NCI-H226 (cell line): ENCODE data around the gene PLEKHB2.
"Not testable (repeated sequence)": the region's sequence is repeated elsewhere in the genome, so short reads cannot be mapped to it uniquely, and the experiment has no call there.

ENCODE experiments used
- DNase-seq: peaks from one replicate; pipeline ENCODE4 v3.0.0-alpha.2; 2015

PLEKHB2 gene, protein sequence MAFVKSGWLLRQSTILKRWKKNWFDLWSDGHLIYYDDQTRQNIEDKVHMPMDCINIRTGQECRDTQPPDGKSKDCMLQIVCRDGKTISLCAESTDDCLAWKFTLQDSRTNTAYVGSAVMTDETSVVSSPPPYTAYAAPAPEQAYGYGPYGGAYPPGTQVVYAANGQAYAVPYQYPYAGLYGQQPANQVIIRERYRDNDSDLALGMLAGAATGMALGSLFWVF

DNA sequence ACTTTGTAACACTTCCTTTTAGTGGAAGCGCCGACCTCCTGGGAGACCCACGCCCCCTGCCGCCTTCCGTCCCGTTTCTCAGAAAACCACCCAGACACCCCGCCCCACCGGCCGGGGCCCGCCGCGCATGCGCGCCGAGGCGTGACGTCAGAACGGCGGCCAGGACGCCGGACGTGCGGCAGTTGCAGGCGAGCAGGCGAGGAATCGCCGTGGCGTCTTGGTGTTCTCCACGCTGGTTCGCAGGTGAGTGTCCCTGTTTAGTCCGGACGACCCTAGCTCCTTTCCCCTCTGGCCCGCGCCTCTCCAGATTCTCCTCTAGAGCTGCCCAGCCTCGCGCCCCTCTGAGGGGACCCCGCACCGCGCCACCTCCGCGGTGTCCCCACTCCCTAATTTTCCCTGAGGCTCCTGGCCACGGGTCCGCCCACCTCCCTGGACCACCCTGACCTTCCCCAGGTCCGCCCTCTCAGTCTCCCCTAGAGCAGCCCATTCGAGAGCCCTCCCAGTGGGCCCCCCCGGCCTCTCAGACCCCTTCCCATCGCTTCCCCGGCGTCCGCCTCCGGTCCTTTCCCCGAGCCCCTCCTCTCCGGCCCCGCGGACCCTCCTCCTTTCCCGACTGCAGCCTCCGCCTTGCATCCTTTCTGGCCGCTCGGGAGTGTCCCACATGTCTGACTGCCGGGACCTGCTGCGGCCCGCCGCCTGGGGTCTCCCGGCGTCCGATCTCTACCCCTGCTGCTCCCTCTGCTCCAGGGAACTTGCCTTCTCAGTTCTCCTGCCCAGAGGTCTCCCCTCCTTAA is at the start of gene PLEKHB2:
TSS of gene PLEKHB2 (plus strand) at position 181 of the 794 bp plus-strand sequence. CDS start 15,606 bp downstream, outside the sequence.
- peak; percentile 83 for DNase-seq

DNA sequence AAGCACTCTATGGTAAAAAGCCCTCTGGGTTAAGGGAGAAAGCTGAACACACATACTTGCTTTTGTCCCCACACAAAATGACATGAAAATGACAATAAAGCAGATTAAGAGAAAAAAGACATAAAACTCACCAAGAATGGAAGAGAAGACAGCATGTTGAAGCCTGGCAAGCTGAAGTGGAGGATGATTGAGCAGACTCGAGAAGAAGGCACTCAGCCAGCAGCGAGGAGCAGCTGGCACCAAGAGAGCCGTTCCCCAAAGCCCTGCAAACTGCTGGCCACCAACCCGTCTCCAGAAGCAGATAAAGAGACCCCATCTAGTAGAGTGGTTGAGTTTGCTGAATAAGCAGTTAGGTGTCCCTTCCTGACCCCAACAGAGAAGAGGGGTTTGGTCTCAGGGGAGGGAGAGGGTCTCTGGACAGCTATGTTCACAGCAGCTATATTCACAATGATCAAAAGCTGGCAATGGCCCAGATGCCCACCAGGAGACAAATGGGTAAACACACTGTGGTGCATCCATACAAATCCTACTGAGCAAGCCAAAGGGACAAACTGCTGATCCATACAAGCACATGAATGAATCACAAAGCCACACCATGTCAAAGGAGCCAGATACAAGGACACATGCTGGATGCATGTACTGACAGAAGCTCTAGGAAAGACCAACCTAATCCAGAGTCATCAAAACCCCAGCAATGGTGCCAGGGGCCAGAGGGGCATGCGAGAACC is 48.8 kb upstream of the PLEKHB2 start:
- DNase-seq: no peak

DNA sequence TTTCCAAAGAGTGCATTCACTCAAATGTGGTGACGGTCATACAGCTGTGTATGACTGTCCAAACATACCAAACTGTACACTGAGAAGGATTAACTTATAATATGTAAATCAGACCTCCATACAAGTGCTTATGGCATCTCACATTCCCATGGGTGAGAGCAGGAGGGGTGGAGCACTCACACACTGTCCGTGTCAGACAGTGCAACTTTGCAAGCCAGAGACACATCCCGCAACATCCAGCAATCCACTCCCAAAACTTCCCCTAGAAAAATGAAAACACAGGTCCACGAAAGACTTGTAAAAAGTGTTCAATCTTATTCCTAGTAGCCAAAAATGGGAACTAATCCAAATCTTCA is 48.2 kb upstream of the PLEKHB2 start:
- DNase-seq: no peak

DNA sequence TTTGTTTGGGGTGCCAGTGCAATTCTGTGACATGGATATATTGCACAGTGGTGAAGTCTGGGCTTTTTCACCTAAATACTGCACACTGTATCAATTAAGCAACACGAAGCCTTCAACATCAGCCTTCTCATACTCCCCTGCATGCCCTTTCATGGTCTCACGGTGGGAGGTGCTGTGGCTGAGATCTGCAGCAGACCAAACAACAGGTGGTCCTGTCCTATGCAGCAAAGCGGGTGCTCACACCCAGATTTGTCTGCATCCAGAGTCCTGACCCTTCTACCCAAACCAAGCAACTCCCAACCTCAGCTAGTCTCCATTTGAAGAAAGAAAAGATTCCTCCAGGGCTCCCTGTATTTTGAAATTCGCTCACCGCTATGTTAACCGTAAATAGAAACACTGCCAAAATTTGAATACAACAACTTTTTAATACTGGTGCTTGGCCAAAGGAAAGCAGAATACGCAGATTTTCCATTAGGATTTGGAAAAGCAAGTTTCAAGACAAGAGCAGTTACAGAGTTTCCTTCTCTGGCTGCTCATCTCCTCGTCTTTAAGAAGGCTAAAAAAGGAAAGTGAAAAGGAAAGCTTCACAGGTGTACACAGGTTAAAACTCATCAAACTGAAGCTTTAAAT is 46.8 kb upstream of the PLEKHB2 start:
- DNase-seq: no peak

DNA sequence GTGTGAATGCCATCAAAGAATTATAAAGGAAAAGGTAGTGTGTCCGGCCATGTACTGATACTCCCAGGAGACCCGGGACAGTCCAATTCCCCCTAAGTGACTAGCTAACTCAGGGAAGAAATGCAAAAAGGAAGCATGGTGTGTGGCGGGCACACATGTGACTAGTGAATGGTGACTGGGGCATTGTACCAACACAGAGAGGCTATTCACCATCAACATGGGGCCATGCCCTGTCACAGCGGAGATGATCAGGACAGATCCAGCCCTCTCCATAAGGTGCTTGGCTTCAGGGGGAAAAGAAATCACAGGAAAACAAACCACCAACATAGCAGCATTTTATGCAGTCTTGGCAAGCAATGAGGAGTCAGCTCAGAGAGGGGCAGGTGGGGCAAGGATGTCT is 46.2 kb upstream of the PLEKHB2 start:
- no peak for DNase-seq

DNA sequence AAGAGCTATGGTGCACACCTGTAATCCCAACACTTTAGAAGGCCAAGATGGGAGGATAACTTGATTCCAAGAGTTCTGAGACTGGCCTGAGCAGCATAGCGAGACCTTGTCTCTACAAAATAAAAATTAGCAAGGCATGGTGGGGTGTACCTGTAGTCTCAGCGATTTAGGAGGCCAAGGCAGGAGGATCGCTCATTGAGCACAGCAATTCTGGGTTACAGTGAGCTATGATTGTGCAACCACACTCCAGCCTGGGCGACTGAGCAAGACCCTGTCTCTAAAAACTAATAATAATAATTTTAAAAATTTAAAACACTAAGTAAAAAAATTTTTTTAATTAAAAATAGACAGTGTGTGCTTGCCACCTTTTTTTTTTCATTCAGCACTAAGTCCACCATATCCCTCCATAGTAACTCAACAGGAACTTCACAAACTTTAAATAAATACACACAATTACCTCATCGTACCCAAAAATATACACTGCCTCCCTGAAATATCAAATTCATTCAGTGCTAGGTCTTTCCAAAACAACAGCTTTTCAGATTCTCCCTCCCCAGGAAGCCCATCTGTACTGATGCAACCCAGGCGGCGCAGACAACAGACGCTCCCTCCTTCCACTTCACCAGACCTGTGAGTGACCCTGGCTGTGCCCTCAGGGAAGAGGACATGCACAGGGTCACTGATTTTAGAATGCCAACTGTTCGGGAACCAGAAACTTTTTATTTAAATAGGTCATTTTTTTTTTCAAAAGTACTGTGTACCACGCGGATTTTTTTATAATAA is 41.4 kb upstream of the PLEKHB2 start:
- no peak for DNase-seq

DNA sequence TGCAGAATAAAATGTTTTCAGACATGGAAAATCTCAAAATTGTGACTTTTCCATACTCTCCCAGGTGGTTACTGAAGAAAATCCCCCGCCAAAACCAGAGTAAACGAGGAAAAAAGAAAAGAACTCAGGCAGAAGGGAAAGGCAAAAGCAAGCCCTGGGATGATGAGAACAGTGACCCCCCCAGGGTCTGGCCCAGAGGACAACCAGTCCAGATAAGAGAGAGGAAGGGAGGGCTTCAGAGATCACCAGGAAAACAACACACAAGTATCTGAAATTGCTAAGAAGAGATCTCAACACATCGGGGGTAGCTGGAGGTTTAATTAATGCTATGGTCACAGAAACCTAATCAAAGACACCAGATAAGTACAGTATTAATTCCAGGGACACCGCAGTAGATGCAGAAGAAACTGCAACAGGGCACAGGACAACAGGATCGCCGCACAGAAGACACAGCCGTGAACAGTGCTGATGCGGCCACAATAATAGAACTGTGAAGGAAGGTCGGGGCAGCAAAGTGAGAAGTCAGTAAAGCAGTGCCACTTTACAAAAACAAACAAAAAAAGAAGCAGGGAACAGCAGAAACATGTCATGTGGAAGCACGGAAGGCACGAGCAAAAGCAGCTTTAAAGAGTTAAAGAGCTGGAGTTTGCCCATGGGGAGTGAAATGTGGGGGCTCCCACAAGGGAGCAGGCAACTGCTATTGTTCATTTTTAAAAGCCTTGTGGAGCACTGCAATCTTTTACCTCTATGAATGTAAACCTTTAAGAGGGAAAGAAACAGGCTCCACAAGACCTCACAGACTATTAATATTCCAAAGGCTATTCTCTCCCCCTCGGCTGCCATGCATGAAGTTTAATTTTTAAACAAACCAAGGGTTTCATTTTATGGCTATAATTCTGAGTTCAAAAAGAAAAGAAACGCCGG is 40.3 kb upstream of the PLEKHB2 start:
- no peak for DNase-seq

DNA sequence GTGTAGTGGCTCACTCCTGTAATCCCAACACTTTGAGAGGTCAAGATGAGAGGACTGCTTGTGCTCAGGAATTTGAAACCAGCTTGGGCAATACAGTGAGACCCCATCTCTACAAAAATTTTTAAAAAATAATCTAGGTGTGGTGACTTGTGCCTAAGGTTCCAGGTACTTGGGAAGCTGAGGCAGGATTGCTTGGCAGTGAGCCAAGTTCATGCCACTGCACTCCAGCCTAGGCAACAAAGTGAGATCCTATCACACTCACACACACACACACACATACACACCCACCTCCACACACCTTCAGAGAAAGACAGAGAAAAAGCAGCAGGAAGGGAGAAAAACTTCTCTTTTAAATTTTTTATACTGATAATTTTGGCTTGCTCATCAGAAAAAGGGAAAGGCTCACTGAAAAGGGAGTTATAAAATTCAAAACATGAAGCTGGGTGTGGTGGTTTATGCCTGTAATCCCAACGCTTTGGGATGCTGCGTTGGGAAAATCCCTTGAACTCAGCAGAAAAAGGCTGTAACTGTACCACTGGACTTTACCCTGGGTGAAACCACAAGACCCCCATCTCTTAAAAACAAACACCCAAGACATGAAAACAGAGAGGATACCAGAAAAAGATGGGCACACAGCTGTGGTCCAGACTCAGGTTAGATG is 37.5 kb upstream of the PLEKHB2 start:
- DNase-seq: no peak

DNA sequence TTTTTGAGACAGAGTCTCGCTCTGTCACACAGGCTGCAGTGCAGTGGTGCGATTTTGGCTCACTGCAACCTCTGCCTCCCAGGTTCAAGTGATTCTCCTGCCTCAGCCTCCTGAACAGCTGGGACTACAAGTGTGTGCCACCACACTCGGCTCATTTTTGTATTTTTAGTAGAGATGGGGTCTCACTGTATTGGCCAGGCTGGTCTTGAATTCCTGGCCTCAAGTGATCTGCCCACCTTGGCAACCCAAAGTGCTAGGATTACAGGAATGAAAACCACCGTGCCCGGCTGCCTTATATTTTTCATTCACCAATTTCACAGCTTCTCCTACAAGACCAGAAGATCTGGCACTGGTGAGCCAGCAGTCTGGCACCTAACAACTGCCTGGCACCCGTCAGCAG is 37.0 kb upstream of the PLEKHB2 start:
- DNase-seq: not testable (repeated sequence)

DNA sequence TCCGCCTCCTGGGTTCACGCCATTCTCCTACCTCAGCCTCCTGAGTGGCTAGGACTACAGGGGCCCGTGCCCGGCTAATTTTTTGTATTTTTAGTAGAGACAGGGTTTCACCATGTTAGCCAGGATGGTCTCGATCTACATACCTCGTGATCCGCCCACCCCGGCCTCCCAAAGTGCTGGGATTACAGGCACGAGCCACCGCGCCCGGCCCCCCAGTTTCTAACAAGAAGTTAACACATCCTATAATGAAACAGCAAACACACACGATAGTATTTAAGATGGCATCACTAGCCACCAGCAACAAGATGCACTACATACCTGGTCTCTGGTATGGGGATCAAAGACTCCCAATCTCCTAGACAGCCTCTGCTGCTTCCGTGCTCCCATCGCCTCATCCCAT is 29.6 kb upstream of the PLEKHB2 start:
- not testable (repeated sequence) for DNase-seq

DNA sequence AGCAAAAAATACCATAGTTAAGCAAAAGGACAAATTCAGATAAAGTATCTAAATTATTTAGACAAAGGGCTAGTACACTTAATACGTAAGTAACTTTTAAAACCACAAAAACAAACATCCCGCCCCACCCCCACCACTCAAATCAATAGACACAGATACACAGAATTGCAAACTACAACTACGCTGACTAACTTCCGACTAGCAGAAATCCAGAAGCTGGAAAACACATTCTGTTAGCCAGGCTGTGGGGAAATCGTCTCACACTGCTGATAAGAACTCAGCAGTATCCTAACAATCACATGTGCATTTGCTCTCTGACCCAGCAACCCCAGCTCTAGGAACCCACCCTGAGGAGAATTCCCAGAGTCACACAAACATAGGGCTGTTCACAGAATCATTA is 28.4 kb upstream of the PLEKHB2 start:
- no peak for DNase-seq

DNA sequence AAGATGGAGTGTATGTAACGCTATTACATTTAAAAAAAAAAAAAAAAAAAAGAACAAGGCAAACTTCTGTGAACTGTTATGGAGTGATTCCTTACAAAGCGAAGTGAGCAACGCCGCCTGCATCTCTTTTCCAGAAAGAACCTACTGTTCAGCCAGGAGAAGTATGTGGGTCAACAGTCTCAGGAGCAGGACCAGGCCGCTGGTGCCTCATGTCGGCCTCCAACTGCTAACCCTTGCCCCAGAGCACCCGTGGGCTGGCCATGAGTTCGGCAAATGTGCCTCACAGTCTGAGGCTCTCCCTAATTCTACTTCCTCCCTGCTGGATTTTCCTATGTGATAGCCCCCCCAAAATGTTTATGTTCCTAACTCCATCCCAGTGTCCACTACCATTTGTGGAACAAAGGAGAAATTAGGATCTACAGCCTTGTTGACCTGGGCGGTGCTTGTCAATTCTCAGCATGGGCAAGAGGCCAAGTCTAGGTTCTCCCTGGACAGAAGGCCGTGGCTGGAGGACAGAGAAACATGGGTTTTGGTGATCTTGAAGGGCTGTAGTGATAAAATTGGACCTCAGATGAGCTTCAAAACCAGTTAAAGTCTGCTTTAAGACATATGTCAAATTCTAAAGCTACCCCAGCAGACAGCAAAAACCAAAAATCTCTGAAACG is 27.8 kb upstream of the PLEKHB2 start:
- DNase-seq: no peak

DNA sequence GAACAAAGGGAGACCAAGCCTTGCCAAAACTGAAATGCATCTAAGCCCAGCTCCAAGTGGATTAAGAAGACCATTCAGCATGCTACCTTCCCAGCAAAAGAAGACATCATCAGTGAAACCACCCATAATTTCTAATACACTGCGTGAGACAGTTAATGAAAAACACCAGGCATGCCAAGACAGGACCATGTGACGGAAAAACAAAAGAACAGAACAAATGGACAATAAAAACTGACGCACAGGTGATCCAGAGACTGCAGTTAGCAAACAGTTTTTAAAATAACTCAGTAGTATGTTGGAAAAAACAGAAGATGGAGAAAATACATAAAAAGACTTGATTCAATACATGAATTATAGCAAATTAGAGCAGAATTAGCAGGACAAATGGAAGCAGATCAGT is 27.2 kb upstream of the PLEKHB2 start:
- no peak for DNase-seq

DNA sequence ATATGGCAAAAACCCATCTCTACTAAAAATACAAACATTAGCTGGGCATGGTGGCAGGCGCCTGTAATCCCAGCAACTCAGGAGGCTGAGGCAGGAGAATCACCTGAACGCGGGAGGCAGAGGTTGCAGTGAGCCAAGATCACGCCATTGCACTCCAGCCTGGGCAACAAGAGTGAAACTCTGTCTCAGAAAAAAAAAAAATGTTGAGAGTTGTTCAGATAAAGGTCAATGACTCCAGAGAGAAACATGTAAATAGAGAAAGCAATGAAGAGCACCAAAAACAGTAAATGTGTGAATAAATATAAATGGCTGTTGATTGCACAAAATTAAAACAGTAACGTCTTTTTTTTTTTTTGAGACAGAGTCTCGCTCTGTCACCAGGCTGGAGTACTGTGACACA is 25.2 kb upstream of the PLEKHB2 start:
- DNase-seq: not testable (repeated sequence)

DNA sequence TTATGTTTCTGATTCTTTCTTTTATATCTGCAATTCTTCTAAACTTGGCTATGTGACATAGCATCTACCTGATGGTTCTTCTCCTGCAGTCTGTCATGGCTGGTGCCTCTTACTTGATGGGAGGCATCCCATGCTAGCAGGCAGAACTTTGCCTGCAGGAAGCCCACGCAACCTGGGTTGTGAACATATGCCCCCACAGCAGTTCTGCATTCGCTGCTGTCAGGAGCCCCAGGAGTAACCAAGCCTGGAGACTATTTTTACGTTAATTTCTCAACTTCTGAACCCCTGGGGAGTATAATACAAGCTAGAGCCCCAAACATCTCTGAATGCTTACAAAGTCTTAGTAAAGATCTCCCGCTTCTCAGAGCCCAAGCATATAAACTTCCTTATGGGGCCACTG is 23.9 kb upstream of the PLEKHB2 start:
- DNase-seq: no peak

DNA sequence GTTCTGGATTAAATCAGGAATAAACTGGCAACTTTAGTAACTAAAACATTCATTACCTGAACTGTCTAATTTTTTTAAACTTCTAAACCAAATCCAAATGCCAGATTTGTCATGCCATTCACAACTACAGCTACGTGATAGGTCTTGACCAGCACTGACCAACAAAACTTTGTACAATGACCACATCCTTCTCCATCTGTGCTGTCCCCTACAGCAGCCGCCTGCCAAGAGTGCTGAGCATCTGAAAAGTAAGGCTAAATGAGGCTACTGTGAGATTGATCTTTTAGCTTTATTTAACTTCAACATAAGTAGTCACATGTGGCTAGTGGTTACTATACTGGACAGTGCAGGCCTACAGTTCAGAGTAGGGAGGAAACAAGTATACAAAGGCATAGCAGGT is 19.5 kb upstream of the PLEKHB2 start:
- no peak for DNase-seq

DNA sequence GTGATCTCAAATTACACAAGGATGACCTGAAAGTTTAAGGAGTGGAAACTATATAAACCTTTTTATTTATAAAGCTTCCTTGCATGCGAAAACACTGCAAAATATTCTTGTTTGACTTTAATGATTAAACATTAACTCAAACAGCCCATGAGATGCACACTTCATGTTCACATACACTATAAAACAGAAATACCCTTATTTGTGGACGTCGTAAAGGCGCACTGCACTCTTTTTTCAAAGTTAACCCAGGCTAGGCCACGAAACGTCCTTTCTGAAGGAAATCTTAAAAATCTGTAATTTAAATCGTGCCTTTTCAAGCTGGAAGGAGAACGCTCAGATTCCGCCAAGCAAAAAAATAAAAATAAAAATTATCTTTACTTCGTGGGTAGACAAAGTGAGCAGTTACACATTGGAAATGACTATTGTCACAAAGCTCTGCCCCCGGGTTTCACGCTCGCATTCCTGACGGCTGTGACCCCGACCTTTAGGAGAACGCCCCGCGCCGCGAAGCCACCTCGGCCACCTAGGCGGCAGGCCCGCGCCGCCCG is 12.6 kb upstream of the PLEKHB2 start:
- DNase-seq: no peak

DNA sequence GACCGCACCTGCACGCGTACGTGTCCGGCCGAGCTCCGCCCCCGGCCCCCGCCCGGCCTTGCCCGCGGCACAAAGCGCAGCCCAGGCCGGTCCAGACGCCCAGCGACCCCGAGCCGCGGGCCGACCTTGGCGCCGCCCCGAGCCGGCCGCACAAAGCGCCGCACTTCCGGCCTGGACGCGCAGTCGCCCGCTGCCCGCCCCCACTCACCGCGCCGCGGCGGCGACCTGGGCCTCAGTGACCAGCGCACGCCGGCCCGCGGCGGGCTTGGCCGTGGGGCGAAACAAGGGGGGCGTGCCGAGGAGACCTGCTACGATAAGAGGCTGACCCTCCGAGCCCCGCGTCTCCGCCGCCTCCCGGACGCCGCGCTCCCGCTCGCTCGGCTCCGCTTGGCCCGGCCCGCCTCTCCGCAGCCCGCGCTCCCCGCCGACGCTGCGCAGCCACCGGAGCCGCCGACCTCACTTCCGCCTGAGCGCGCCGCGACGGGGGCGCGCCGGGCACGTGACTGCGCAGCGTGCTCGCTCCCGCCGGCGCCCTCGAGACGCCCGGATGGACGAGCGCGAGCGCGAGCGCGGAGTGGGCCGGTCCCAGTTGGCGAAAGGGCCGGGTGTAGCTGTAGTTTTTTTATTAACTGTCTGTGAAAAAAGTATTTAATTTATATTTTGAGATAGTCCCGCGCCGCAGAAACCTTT is 12.0 kb upstream of the PLEKHB2 start, which contains the start of gene FAM168B:
TSS of gene FAM168B (minus strand) at position 455 of the 690 bp plus-strand sequence. CDS start 10,814 bp downstream, outside the sequence.
- peak; percentile 91 for DNase-seq
